Measurements from ENCODE around the gene PCDHGB6.

- TF ChIP-seq CTCF (conservative IDR thresholded peaks at IDR 0.05; ENCODE audit: low read length) (no peak), EZH2phosphoT487 (IDR thresholded peaks at IDR 0.05; ENCODE audit: borderline replicate concordance) (no peak)
These were observed 5.8 kb downstream of the PCDHGB6 start for GRCh38 chr5:141413540-141414069.

Measured in Loucy (cell line).